ENCODE measurements around the gene GADD45B. TPM values are rescaled to one million over a fixed set of nuclear protein-coding genes. Genes with fewer than 3 reads are reported as not detected.
A peak's percentile ranks its signal among the peaks of the same experiment; 100 is the strongest.

GADD45B gene
- total RNA-seq = 42.3 TPM
- long read RNA-seq, transcript GADD45B-201 (4 exons, 1,373 nt) = major isoform, 17 of 20 reads
- long read RNA-seq, partial matches to known transcripts = 0 of 20 reads
- long read RNA-seq, other reads (novel, unspliced or antisense) = 3 of 20 reads

- ATAC-seq (peak; percentile 84), DNase-seq (peak; percentile 97)
- intact Hi-C loops (cut with micrococcal nuclease) = loop anchor here (5.0 to 10.0 kb wide), 2 partner anchors 66 to 139 kb away; no protein-coding TSS in a partner anchor
Observed at GRCh38 chr19:2475702-2476450, at the start of gene GADD45B. Gene GADD45B (plus strand): TSS chr19:2476127. CDS start chr19:2476359, 232 bp downstream.

GRCh38 chr19:2426611-2427428 lies 49.1 kb upstream of the GADD45B start:
- DNase-seq = peak; percentile 63
- ATAC-seq = peak; percentile 15

GRCh38 chr19:2427429-2428320 lies 48.3 kb upstream of the GADD45B start, which contains the start of gene TIMM13:
Gene TIMM13 (minus strand): TSS chr19:2427586. CDS start chr19:2427533, 53 bp downstream.
- DNase-seq = peak; percentile 99
- peak; percentile 93 for ATAC-seq
- intact Hi-C loops (cut with micrococcal nuclease) = no loop called here

More at GRCh38 chr19:2426611-2427428, 49.1 kb upstream of the GADD45B start:
- intact Hi-C loops (cut with micrococcal nuclease) = no loop called here

- ATAC-seq (peak; percentile 6), DNase-seq (peak; percentile 58)
- intact Hi-C loops (cut with micrococcal nuclease) = no loop called here
Observed at GRCh38 chr19:2428321-2428690, 47.6 kb upstream of the GADD45B start.

- intact Hi-C loops (cut with micrococcal nuclease) = no loop called here
- no peak for ATAC-seq
- DNase-seq = no peak
Observed at GRCh38 chr19:2428756-2429711, 46.9 kb upstream of the GADD45B start.

GRCh38 chr19:2429917-2430535 lies 45.9 kb upstream of the GADD45B start:
- intact Hi-C loops (cut with micrococcal nuclease) = no loop called here
- ATAC-seq = no peak
- DNase-seq = no peak

- no peak for ATAC-seq
- no peak for DNase-seq
- intact Hi-C loops (cut with micrococcal nuclease) = no loop called here
Observed at GRCh38 chr19:2431318-2432055, 44.4 kb upstream of the GADD45B start.

- intact Hi-C loops (cut with micrococcal nuclease) = no loop called here
- no peak for DNase-seq
Observed at GRCh38 chr19:2432131-2432848, 43.6 kb upstream of the GADD45B start.

GRCh38 chr19:2433854-2434253 lies 42.1 kb upstream of the GADD45B start:
- ATAC-seq (no peak), DNase-seq (no peak)
- intact Hi-C loops (cut with micrococcal nuclease) = no loop called here

More at GRCh38 chr19:2432131-2432848, 43.6 kb upstream of the GADD45B start:
- no peak for ATAC-seq

GRCh38 chr19:2434267-2434666 lies 41.7 kb upstream of the GADD45B start:
- intact Hi-C loops (cut with micrococcal nuclease) = no loop called here
- DNase-seq = no peak
- no peak for ATAC-seq

GRCh38 chr19:2434721-2435265 lies 41.1 kb upstream of the GADD45B start:
- DNase-seq (no peak), ATAC-seq (no peak)
- intact Hi-C loops (cut with micrococcal nuclease) = no loop called here

GRCh38 chr19:2436384-2436783 lies 39.5 kb upstream of the GADD45B start:
- DNase-seq = no peak
- intact Hi-C loops (cut with micrococcal nuclease) = no loop called here

GRCh38 chr19:2436926-2437325 lies 39.0 kb upstream of the GADD45B start:
- DNase-seq (no peak), ATAC-seq (no peak)
- intact Hi-C loops (cut with micrococcal nuclease) = no loop called here

More at GRCh38 chr19:2436384-2436783, 39.5 kb upstream of the GADD45B start:
- ATAC-seq = no peak

- intact Hi-C loops (cut with micrococcal nuclease) = no loop called here
- no peak for DNase-seq
- ATAC-seq = no peak
Observed at GRCh38 chr19:2438178-2438577, 37.7 kb upstream of the GADD45B start.

- no peak for DNase-seq
- ATAC-seq = no peak
- intact Hi-C loops (cut with micrococcal nuclease) = no loop called here
Observed at GRCh38 chr19:2440515-2440914, 35.4 kb upstream of the GADD45B start.

All from left ventricle myocardium superior (tissue), 1 donor.